NOMO-1 treated with DMSO at 0.1 percent for 48 hours (cell line): ENCODE data around the gene PLEK.
"Not testable (repeated sequence)": the region's sequence is repeated elsewhere in the genome, so short reads cannot be mapped to it uniquely, and the experiment has no call there.

Experiments used
- DNase-seq: peaks from one replicate; lab custom pipeline; 2025; ENCODE audit not compliant: unreplicated experiment; lab: John Stamatoyannopoulos, UW

PLEK gene, protein sequence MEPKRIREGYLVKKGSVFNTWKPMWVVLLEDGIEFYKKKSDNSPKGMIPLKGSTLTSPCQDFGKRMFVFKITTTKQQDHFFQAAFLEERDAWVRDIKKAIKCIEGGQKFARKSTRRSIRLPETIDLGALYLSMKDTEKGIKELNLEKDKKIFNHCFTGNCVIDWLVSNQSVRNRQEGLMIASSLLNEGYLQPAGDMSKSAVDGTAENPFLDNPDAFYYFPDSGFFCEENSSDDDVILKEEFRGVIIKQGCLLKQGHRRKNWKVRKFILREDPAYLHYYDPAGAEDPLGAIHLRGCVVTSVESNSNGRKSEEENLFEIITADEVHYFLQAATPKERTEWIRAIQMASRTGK

GRCh38 chr2:68365087-68365486 lies at the start of gene PLEK:
TSS of gene PLEK (plus strand) at chr2:68365282. CDS start at chr2:68365352, 70 bp downstream.
- peak; percentile 97 for DNase-seq

DNA sequence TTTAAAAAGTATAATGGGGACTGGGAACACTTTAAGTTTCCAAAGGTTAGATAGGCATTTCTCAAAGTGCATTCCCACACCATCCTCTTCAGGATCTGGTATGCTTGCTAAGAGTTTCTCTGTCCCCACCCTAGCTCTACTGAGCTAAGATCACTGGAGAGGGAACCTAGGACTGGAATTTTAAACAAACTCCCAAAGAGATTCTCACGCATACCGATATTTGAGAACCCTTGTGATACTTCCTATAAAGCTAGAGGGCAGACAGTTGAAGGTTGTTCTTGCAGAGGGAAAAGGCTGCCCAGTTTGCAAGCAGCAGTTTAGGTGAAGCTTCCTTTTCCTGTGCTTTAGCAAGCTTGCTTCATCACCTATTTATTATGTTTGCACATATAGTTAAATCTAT lies 49.0 kb upstream of the PLEK start:
- peak; percentile 57 for DNase-seq

- DNase-seq: no peak
Measured at GRCh38 chr2:68317971-68318913, 46.8 kb upstream of the PLEK start.

DNA sequence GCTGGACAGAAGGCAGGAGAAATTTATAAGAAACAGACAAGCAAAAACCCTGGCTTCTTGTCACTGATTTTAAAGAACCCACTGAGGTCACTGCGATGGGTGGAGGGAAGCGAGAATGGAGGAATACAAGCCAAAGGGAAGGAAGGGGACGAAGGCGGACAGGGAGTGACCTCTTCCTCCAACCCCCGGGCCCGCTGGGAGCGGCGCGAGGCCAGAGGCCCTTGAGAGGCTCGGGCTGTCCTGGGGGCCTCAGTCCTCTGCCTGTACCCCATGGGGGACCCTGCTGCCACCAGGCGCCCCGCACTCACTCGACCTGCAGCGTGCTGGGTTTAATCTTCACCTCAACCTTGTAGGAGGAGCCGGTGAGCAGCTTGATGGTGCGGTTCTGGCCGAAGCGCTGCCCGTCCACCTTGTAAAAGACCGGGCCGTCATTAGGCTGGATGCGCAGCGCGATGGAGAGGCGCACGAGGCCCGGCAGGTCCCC lies 46.1 kb upstream of the PLEK start:
- DNase-seq: no peak

DNA sequence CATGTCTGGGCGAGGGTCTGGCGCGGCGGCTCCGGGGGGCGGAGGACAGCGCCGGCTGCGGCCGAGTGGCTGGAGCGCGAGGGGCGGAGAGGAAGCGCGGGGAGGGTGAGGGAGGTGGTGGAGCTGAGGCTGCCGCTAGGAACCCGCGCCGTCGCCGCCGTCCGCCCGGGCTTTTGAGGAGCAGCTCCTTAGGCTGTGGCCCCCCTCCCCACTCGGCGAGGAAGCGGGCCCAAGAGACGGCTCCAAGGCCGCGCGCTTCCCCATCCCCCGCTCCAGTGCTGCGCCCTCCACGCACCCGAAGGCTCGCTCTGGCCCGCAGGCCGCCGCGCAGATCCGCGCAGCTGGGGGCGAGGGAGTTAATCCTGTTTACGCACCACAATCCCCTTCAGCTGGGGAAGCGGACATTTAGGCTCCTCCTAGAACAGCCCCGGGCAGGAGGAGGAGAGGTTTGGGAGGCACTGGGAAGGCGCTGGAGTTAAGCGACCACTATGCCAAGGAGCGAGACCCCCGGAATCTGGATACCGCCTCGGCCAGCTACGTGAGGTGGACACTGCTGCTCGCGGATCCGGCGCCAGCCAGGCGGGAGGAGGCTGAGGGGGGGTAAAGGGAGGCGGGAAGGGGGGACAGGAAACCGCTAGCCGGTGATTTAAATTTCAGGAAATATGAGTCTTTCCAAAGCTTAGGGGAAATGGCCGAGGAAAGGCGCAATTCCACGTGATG lies 45.5 kb upstream of the PLEK start, which contains the start of gene CNRIP1:
TSS of gene CNRIP1 (minus strand) at position 552 of the 720 bp plus-strand sequence. CDS start at position 3, 549 bp downstream.
- peak; percentile 8 for DNase-seq

DNA sequence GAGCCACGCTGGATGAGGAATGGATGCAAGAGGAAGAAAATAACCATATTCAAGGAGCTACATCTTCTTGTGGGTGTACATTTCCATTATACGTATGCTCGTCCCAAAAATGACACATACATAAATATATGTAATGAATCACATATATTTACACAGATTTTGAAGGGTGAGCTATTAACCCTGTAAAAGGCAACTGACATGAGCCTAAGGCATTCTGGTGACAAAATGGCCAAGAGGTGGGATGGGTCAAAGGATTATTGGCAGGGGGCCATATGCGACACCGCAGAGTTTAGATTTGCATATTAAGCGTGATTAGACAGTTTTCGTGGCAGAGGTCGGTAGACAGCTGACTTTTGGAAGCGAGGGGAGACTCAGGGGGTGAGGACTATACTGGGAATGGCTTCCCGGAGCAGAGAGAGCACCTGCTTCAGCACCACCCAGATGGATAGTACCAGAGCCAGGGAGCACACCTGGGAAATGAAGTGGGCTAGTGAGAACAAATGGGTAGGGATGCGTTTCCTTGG lies 44.9 kb upstream of the PLEK start:
- DNase-seq: no peak

- no peak for DNase-seq
Measured at GRCh38 chr2:68325056-68325455, 40.0 kb upstream of the PLEK start.

- no peak for DNase-seq
Measured at GRCh38 chr2:68328901-68329300, 36.2 kb upstream of the PLEK start.

DNA sequence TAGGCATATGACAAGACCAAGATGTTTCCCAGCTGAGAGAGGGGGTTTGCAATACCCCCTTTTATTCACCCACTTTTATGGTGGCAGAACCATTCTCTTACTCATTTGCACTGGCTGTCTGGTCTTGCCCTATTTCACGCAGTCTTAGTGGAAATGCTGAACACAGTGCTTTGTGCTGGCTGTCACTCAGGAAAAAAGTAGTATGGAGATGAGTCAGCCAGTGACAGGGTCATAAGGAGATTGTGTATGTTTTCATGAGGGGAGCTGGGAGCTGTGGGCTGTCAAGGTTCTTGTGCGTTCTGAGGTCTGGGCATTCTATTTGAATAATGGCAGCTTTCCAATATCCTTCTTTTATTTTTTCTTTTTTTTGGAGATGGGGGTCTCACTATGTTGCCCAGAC lies 34.4 kb upstream of the PLEK start:
- DNase-seq: no peak

- no peak for DNase-seq
Measured at GRCh38 chr2:68333009-68333408, 32.1 kb upstream of the PLEK start.

- no peak for DNase-seq
Measured at GRCh38 chr2:68333931-68334330, 31.2 kb upstream of the PLEK start.

- no peak for DNase-seq
Measured at GRCh38 chr2:68336192-68336591, 28.9 kb upstream of the PLEK start.

- no peak for DNase-seq
Measured at GRCh38 chr2:68340226-68341061, 24.6 kb upstream of the PLEK start.

DNA sequence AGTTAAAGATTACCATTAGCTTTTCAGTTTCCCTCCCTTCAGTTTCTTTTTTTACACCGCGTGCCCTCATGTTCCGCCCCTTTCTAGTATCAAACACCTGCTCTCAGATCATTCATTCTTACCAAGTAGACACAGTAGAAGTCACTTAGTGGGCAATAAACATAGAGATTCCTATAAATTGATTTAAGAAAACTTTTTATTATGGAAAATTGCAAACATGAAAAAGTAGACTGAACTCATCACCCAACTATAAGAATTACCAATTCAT lies 24.1 kb upstream of the PLEK start:
- DNase-seq: no peak

GRCh38 chr2:68341583-68341982 lies 23.5 kb upstream of the PLEK start:
- peak; percentile 76 for DNase-seq

DNA sequence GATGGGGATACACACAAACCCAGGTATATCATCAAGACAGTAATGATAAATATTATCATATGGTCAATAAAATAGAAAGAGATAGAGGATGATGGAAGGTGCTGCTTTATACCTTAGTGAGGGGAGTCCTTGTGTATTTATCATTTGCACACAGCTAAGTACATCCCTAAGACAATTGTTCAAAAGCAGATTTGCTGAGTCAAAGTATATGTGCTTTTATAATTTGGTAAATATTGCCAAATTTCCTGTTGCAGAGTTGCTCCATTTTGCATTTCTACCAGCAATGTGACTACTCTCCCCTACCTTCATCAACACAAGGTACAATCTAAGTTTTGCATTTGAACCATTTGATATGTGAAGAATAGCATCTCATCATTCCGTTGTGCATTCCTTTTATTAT lies 22.6 kb upstream of the PLEK start:
- DNase-seq: peak; percentile 5

DNA sequence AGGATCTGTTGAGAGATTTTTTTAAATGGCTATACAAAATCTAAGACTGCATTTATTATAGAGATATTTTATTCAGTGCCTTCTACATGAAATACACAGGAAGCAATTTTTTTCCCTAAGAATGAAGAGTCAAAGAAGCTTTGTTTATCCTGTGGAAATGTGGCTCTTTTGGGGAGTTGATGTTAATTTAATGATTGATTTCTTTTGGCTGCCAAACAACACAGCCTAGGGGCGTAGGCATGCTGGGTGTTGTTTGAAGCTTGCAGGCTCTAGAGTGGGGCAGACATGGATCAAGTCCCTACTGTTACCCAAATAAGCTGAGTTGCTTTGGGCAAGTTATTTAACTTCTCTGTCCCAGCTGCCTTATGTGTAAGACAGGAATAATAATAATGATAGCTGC lies 21.1 kb upstream of the PLEK start:
- DNase-seq: no peak

DNA sequence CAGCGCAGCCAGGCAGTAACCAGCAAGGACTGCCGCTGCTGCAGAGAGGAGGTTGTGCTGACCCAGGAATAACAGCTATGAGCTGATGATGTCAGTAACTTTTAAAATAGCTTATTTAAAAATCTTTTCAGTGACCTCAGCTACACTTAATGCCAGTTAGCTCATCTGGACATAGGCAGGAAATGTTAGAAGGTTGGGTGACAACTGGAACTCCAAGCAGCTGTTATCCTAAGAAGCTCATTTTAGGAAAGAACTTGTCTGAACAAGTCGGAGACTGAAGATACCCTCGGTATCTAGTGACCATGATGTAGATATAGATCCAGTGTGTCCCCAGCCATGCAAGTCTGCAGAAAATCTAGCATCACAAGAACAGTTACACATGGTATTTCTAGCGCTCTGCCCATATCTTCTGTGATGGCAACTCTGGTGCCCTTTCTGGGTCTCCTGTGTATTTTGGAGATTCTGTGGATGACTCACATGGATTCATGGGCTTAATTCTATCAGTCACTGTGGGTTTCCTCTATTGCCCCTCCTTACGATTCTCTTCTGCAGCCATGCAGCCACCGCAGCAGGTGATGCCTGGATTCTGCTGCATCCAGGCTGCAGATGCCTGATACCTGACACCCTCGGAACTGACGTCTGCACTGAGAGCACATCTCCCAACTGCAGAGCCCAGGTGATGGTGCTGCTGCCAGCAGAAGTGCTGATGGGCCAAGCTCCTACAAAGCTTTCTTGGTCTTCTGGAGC lies 19.8 kb upstream of the PLEK start:
- DNase-seq: no peak

DNA sequence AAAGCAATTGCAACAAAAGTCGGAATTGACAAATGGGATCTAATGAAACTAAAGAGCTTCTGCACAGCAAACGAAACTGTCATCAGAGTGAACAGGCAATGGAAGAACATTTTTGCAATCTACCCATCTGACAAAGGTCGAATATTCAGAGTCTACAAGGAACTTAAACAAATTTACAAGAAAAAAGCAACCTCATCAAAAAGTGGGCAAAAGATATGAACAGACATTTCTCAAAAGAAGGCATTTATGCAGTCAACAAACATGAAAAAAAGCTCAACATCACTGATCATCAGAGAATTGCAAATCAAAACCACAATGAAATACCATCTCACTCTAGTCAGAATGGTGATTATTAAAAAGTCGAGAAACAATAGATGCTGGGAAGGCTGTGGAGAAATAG lies 16.0 kb upstream of the PLEK start:
- not testable (repeated sequence) for DNase-seq

DNA sequence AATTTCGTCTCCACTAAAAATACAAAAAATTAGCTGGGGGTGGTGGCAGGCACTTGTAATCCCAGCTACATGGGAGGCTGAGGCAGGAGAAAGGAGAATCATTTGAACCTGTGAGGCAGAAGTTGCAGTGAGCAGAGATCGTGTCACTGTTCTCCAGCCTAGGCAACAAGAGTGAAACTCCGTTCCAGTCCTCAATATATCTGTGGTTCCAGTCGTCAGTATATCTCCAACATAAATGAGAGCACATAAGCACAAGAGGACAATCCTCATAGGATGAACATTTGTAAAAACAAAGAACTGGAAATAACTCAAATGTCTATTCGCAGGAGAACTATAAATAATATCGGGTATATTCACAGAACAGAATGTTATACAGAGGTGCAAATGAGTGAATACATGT lies 13.1 kb upstream of the PLEK start:
- DNase-seq: no peak
